ENCODE results near the gene ABCB6.

- no peak for TF ChIP-seq CTCF (IDR thresholded peaks at IDR 0.05)
- TF ChIP-seq POLR2A (IDR thresholded peaks at IDR 0.05), result no peak
These were observed 36.2 kb downstream of the ABCB6 start for GRCh38 chr2:219182331-219183150.
